Right ventricle myocardium inferior (tissue), 1 donor: ENCODE measurements around the gene MARCHF3. TPM values are rescaled to one million over a fixed set of nuclear protein-coding genes. Genes with fewer than 3 reads are reported as not detected.
"Not testable (repeated sequence)": the region's sequence is repeated elsewhere in the genome, so short reads cannot be mapped to it uniquely, and the experiment has no call there.

ENCODE experiments used
- ATAC-seq: fragments of 200-7000 bp; cut with Tn5 transposase; one replicate; pipeline ENCODE4 v1.9.1; 2020; ENCODE audit warnings: mild to moderate bottlenecking, moderate library complexity
- DNase-seq: peaks from one replicate; pipeline ENCODE4 v3.0.0; 2021; ENCODE audit errors: missing footprints
- intact Hi-C: fragments of 100-400 bp; cut with DNase I; formaldehyde crosslinking; loops from one replicate; pipeline ENCODE4 v1.11.0; 2022
- total RNA-seq: library from RNA; stranded (reverse); fragmentation: NEBNext Ultra II Directional; extraction: Animal tissue kit (Norgen Biotek cat#: 25700); gene quantifications from one replicate; pipeline ENCODE4 v1.2.1, GENCODE V29; 2021
- donor health status: DM: no; HTN: yes; CAD: no; lungs with severe emphysema.

The MARCHF3 gene
- total RNA-seq, 1 donor from 2014 or later: 30.1 TPM

DNA sequence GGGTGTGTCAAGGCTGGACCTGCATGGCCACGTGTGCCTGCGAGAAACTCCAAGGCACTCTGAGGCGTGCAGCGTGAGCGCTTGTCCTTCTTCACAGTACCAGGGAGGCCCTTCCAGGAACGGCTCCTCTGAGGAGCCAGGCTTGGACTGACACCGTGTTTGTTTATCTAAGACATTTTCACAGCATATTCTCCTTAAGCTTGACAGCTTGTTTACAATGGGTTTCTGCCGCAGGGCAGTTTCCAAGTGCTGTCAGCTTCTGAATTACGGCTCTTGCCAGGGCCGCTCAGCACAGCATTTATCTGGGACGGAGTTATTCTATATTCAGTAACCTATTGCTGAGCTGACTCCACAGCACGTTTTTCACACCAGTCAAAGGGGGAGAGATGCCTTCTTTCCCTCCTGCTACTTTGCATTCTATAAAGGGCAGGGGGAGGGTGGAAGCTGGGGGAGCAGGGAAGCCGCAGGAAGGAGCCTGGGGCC lies 155.0 kb downstream of the MARCHF3 start:
- DNase-seq (no peak), ATAC-seq (peak; percentile 30)
- intact Hi-C loops: no loop called here

DNA sequence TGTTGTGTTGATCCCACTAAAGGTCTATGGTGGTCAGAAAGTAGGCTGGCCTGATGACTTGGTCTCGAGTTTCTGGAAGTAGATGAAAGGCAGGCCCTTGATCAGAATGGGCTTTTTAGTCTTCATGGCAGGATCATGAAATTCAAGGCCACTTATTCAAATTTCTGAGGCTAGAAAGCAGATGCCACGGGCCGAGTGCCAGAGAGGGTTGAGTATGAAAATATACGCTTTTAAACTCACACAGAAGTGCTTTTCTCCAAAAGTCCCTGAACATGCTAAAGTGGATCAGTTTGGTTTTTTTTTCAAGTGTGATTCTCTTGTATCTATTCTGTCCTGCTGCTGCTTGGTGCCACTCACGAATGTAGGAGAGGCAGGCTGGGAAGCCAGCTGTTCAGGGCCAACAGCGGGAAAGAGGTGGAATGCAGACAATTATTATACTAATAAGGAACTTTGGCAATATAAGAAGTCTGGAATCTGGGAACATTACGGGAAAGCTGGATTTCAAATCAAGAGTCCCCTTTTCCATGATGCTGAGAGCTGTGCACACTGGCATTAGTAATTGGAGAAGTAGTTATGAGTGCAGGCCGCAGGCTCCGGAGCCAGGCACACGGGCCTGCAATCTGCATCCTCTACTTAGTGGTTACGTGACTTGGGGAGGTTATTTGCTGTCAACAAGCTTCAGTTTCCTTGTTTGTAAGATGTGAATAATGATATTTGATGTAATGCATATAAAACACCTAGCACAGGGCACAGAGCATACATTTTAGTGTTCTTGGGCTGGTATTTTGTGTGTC lies 157.6 kb downstream of the MARCHF3 start:
- DNase-seq (no peak), ATAC-seq (no peak)
- intact Hi-C loops: no loop called here

DNA sequence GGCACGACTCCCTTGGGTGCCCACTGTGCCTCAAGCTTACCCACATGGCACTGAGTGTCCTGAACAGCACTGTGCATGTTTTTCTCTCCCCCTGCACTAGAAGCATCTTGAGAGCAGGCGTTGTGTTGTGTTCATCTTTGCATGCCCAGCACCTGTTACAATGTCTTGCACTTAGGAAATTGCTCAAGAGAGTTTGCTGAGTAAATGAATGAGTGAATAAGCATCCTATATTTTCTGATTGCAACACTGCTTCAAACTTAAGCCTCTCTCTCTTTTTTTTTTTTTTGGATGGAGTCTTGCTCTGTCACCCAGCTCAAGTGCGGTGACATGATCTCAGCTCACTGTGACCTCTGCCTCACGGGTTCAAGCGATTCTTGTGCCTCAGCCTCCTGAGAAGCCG lies 158.9 kb downstream of the MARCHF3 start:
- DNase-seq: no peak
- intact Hi-C loops: no loop called here
- no peak for ATAC-seq

DNA sequence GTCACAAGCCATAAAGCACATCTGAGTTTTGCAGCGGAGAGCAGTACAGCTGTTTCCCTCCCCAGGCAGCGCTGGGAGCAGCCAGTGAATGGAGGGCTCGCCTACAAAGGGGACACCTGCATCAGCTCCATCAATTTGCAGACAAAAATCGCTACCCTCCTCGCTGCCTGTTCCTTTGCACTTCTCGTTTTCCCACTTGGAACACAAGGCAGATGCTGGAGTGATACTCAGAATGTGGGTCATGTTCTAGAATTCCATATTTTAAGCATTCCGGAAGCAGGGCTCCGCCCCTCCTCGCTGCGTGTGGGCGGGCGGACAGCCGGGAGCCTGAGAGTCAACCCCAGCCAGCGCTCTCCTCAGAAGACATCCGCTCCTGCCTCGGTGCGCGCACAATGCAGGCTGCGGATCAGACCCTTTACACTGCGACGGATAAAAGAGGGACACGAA lies 161.3 kb downstream of the MARCHF3 start:
- DNase-seq: no peak
- intact Hi-C loops: no loop called here

DNA sequence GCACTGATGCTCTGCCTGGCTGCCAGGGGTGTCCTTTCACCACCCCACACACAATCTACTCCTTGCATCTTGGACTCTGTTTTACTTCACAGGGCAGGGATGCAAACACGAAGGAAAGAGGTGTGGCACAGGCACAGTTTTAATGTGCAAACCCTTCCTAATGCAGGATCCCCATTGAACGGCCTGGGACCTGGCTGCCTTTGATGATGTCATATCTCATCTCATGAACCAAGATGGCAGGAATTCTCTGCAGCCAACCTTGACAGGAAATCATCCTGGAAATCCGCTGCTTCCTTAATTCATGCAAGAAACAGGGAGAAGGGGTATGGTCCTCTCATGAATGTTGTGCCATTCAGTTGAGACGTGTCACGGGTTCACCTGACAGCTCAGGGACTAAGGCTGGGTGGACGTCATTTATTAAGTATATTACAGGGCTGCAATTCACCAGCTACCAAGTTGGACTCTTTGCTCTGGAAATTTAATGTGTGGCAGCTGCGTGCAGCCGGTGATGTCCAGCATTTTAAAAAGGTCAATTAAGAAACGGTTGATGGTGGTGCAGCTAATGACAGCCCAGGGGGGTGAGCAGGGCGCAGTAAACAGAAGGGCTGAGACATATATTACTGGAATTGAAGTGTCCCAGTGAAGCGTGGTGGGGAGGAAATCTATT lies 161.9 kb downstream of the MARCHF3 start:
- ATAC-seq (no peak), DNase-seq (no peak)
- intact Hi-C loops: no loop called here

More for the DNA sequence above, 161.3 kb downstream of the MARCHF3 start:
- ATAC-seq: peak; percentile 62

DNA sequence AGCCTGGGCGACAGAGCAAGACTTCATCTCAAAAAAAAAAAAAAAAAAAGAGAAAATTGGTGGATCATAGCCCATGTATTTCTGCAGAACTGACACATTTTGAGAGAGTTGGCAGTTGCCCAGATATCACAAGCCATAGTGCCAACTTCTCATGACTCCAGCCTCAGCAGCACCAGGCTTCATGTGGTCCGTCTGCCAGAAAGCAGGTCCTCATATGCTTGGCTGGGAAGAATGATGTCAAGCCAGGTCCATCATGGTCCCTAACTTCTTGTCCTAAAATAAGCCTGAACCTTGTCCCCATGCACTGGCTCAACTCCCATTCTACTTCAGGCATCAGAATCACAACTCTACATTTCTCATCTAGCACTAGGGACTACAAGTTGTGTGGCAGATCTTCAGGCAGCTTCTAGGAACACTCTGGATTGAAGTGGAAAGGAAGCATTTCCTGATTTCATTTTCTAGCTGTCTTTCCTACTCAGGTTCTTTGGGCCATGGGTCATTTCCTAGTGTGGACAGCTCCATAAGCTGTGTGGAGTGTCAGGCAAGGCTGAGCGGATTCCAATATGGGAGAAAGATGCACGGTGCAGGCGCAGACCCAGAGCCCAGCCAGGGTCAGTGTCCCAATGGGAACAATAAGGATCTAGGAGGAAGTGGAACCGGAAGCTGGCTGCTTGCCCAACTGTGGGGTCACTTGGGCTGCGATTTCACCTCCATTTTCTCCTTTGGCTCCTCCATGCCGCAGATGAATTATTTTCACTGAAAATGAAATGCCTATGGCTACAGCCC lies 163.3 kb downstream of the MARCHF3 start:
- intact Hi-C loops: no loop called here
- ATAC-seq (peak; percentile 29), DNase-seq (no peak)

DNA sequence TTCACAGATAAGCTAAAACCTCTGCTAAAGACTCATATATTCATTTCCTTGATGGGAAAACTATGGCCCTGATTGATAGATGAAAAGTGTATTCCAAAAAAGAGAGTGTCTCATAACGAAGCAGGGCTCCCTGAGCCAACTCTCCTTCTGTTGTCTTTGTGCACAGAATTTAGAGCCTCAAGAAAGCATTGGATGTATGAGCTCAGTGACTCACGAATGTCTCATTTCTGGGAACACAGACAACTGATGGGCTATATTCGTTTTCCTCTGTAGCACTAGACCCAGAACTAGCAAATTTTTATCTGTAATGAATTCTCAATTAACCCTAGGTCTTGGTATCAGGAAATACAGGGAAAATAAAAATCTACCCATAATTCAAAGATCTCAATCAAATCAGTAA lies 165.1 kb downstream of the MARCHF3 start:
- intact Hi-C loops: no loop called here
- DNase-seq (no peak), ATAC-seq (no peak)

DNA sequence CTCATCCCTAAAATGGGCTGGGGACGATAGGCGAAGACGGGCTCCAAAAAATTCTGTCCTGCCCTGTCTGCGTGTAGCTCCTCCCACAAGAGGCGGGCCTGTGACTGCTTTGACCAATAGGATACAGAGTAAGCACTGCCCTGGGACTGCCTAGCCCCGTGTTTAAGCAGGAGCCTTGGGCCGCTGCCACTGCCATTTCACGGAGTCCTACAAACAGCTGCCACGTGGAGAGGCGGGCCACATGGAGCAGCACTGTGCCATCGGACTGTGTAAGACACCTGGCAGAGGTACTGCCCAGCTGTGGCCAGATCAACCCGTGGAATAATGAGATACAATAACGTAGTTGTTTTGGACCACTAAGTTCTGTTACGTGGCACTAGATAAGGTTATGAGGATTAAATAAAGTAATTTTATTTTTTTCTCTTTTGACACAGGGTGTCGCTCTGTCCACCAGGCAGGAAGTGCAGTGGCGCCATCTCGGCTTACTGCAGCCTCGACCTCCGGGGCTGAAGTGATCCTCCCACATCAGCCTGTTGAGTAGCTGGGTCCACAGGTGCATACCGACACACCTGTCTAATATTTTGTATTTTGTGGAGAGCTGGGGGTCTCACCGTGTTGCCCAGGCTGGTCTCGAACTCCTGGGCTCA lies 166.2 kb downstream of the MARCHF3 start:
- ATAC-seq (no peak), DNase-seq (no peak)
- intact Hi-C loops: no loop called here

DNA sequence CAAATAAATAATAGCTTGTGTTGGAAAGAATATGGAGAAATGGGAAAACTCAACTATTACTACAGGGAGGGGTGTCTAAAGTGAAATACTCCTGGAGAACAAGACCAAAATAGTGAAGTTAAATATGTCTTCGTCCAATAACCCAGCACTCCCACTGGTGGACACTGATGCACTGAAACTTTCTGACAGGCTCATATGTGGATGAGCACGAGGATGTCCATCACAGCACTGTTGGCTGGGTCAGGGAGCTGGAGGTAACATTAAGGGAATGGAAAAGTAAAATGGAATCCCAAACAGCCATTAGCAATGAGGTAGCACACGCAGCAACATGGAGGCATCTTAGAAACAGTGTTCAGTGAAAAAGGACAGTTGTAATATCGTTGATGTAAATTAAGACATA lies 167.0 kb downstream of the MARCHF3 start:
- ATAC-seq (no peak), DNase-seq (no peak)
- intact Hi-C loops: no loop called here

DNA sequence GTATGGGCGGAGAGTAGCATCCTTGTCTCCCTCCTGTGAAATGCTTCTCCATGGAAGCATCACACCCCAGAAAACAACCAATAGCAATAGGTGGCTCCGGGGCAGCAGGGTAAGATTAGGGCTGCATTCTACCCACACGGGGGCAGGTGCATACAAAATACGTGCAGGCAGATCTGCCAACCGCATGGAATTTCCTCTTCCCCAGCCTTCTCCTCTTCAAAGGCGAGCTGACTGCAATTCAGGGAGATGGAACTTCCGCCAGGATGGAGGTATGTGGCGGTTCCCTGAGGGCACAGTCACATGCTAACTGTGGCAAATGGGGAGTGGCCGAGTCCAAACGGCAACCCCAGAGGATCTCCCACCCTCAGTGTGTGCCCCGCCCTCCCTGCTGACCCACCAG lies 171.9 kb downstream of the MARCHF3 start:
- intact Hi-C loops: no loop called here
- peak; percentile 20 for ATAC-seq

DNA sequence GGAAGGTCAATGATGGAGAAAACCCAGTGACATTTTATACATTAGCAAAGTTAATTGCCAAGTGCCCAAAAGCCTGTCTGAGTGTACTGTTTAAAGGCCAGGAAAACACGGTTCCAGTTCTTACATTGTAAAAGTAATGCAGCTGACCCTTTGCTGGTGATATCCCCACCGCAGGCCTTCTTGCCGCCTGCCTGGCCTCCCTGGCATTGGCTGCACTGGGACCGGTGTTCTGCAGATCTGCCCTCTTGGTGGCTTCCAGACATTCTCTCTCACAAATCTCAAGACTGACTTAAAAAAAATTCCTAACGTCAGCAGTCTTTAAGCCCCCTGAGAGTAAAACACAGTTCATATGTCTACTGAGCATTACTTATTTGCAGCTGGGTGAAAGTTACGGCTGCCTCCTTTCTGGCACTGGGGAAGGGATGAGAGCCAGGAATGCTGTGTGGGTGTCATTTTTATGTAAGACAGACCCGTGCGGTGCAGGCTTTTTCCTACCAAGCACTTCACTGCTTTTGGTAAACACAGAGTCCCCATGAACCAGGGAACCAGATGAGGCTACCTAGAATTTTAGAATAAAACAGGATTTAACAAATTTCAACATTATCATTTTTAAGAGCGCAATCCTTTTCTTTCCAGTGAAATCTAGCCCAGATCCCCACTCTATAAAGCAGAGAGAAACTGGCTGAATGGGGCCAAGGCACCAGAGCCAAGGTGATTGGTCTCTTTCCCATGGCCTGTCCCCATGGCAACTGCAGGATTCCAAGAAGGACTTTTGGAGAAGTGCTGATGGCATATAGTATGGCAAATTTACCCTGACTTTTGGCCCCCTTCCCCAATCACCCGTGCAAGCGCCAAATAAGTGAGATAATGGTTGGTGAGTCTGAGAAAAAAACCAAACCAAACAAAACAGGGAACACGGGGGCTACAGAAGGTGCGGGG lies 172.6 kb downstream of the MARCHF3 start:
- intact Hi-C loops: no loop called here
- DNase-seq: no peak
- ATAC-seq: peak; percentile 80

More for the DNA sequence above, 171.9 kb downstream of the MARCHF3 start:
- no peak for DNase-seq

DNA sequence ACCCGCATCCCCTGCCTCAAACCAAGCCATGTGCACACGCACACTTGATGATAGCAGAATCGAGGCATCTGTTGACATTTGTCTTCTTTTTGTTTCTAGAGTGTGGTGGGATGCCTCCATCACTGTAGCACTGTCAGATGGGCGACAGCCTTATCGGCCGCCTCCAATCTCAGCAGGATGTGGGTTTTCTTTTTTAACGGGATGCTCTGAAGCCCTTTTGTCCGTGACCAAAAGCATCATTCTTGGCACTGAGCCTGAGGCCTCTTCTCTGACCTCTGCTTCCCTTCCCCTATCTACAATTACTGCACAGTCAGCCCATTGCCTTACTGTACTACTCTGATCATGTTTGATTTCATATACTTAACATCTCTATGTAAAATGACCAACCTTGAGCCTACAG lies 175.1 kb downstream of the MARCHF3 start:
- ATAC-seq: no peak
- DNase-seq: no peak
- intact Hi-C loops: no loop called here

DNA sequence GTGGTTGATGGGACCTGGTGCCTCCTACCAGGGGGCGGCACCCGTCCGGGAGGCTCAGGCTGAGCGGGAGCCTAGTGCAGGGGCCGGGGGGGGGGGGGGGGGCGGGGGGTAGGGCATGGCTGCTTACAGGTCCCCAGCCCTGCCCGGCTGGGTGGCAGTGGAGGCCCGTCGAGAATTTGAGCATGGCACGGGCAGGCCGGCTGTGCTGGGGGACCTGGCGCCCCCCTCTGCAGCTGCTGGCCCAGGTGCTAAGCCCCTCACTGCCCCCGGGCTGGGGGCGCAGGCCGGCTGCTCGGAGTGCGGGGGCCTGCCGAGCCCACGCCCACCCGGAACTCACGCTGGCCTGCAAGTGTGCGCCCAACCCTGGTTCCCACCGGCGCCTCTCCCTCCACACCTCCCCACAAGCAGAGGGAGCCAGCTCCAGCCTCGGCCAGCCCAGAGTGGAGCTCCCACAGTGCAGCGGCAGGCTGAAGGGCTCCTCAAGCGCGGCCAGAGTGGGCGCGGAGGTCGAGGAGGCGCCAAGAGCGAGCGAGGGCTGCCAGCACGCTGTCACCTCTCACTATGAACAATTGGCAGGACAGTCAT lies 175.7 kb downstream of the MARCHF3 start:
- no peak for DNase-seq
- intact Hi-C loops: no loop called here
- no peak for ATAC-seq

DNA sequence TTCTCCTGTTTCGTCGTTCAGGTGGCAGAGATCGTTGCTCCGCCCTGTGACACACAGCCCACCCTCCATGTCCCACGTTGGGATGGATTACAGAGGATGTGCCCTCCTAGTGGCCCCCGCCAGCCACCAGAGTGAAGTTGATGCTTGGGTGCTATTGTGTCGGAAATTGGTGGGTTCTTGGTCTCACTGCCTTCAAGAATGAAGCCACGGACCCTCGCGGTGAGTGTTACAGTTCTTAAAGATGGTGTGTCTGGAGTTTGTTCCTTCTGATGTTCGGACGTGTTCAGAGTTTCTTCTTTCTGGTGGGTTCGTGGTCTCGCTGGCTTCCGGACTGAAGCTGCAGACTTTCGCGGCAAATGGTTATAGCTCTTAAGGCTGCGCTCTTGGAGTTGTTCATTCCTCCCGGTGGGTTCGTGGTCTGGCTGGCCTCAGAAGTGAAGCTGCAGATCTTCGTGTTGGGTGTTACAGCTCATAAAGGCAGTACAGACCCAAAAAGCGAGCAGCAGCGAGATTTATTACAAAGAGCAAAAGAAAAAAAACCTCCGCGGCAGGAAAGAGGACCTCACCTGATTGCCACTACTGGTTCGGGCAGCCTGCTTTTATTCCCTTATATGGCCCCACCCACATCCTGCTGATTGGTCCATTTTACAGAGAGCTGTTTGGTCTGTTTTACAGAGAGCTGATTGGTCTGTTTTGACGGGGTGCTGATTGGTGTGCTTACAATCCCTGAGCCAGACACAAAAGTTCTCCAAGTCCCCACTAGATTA lies 176.6 kb downstream of the MARCHF3 start:
- DNase-seq, intact Hi-C loops, ATAC-seq: not testable (repeated sequence)

DNA sequence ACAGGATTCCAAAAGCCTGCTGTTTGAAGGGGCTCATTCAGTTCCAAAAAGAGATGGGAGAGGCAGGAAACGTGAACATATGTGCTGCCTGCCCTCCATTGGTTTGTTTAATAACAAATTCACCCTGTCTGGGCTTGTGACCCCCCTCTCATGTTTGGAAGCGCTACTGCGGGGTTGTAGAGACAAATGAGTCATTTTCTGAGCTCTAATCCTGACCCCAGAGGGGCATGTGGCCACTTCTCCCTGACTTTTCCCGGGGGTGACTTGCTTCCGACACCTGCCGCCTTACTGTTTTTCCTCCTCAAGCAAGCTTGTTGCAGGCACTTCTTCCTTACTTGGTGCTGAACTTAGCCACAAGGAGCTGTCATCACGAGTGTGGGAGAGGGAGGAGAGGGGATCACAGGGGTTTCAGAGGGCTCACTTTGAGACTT lies 177.5 kb downstream of the MARCHF3 start:
- no peak for ATAC-seq

DNA sequence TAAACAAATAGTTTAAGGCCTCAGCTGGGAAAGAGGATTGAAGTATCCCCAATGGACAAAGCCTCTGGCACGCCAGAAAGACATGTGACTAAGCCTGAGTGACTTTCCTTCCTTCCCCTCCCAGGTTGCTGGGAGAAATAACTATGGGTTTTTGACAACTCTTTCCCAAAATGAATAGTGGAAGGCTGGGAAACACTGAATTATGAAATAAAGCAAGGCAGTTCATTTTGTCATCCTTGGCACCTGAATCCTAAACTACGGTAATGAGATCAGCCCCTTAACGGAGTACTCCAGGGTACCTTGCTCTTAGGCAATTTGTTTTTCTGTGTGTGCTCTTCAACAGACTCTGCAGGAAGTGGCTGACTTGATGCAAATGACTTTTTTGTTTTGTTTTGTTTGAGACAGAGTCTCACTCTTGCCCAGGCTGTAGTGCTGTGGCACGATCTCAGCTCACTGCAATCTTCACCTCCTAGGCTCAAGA lies 178.2 kb downstream of the MARCHF3 start:
- intact Hi-C loops: no loop called here
- DNase-seq: no peak

More for the DNA sequence above, 177.5 kb downstream of the MARCHF3 start:
- intact Hi-C loops: no loop called here
- no peak for DNase-seq

More for the DNA sequence above, 178.2 kb downstream of the MARCHF3 start:
- peak; percentile 79 for ATAC-seq
